Epithelial cell of proximal tubule (primary cell): ENCODE results near the gene TNK2. TPM values are rescaled to one million over a fixed set of nuclear protein-coding genes. Genes with fewer than 3 reads are reported as not detected.

ENCODE experiments used
- DNase-seq: peaks from one replicate; pipeline ENCODE4 v3.0.0-alpha.2; 2011; ENCODE audit warnings: low read depth
- H3K4me3 ChIP-seq: 2 replicates; pipeline ENCODE4 v1.5.1; 2011; ENCODE audit warnings: low read depth, mild to moderate bottlenecking, low read length
- total RNA-seq: library from RNA; depleted of rRNA; stranded (reverse); fragments of >200 nt; gene quantifications from 2 replicates; pipeline ENCODE4 v1.2.3, GENCODE V29; 2015
- TF ChIP-seq, protein P1 (sequence below): conservative IDR thresholded peaks from 2 replicates; pipeline ENCODE4 v1.5.1; 2012; ENCODE audit warnings: low read depth, mild to moderate bottlenecking, low read length

The TNK2 gene
- total RNA-seq, 1 donor from 2014 or later, result 21.0 TPM

DNA sequence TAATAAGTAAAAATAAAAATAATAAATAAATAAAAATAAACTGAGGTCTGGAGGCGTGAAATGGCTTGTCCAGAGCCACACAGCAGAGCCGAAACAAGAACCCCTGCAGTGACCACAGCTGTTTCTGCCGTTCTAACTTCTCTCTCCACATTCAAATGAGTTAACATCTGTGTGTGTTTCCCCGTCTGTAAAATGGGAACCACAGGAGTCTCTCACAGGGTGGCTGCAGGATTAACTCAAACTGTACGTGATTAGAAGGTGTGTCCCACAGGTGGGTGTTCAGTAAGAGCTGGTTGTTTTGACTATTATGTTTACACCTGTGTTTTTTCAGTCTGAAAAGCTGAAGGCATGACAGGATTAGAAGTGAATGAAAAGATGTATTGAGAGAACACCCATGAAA, 69.6 kb downstream of the TNK2 start:
- TF ChIP-seq, protein P1, sequence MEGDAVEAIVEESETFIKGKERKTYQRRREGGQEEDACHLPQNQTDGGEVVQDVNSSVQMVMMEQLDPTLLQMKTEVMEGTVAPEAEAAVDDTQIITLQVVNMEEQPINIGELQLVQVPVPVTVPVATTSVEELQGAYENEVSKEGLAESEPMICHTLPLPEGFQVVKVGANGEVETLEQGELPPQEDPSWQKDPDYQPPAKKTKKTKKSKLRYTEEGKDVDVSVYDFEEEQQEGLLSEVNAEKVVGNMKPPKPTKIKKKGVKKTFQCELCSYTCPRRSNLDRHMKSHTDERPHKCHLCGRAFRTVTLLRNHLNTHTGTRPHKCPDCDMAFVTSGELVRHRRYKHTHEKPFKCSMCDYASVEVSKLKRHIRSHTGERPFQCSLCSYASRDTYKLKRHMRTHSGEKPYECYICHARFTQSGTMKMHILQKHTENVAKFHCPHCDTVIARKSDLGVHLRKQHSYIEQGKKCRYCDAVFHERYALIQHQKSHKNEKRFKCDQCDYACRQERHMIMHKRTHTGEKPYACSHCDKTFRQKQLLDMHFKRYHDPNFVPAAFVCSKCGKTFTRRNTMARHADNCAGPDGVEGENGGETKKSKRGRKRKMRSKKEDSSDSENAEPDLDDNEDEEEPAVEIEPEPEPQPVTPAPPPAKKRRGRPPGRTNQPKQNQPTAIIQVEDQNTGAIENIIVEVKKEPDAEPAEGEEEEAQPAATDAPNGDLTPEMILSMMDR, result no peak
- H3K4me3 ChIP-seq, result no peak overlapping the region
- no peak for DNase-seq

DNA sequence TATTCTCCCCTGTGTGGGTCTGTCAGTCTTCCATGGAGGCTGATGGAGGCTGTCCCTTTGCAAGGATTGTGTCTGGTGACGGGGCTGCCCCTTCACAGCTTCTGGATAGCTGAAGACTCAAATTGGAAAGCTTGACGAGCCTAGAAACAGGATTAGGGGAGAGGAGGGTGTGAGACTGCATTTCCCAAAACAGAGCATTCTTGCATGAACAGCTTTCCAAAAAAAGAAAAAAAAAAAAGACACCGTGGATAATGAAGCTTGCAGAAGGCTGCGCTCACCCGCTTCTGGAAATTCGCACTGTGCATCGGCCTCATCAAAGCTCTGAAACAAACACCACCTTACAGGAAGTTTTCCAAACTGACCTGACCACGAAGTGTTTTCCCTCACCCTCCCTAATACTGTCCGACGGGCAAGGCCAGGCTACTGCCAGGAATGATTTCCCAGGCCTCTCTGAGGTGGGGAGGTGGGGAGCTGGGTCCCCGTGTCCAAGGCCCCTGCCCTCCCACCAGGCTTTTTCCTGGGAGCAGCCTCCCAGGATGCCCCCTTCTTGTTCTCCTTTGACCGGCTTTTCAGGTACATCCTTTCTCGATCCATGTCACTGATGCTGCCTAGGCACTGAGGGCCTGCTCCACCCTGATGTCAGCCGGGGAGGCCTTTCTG, 71.7 kb downstream of the TNK2 start:
- no peak overlapping the region for H3K4me3 ChIP-seq
- TF ChIP-seq, protein P1, result no peak
- DNase-seq, result no peak

- H3K4me3 ChIP-seq, result no peak overlapping the region
- no peak for DNase-seq
- TF ChIP-seq, protein P1, result no peak
Measured at GRCh38 chr3:195835791-195836190, 72.6 kb downstream of the TNK2 start.

DNA sequence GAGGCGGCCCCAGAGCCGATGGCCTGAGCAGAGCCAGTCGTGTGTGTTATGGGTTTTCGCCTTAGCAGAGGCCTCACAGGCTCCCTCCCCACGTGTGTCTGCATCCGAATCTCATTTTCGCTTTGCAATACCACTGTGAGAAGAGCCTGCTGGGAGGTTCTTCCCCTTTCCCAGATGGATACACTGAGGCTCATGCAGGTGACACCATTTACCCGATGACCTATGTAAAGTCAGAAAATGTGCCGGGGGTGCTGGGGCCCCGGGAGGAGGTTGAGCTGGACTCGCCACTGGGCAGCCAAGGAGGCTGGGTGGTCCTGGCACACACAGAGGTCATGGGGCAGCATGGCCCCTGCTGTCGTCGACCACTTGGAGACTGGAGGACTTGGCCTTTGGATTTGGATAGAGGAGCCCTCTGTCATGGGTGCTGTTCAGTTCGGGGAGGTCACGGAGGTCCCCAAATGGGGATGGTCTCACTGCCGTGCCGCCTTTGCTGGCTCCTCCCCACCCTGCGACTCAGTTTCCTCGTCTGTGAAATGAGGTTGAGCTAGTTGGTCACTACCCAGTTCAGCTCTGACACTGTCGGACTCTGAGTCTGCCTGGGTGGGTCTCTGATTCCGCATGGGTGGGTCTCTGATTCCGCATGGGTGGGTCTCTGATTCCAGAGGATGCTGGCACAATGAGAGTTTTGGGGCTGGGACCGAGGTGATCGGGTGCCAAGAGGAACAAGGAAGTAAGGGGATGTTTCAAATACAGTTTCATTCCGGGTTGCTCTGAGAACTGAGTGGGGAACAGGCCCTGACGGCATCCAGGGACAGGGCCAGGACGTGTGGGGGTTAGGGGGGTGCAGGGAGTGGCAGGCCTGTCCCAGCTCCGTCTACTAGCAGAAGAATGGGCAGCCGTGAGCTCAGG, 73.4 kb downstream of the TNK2 start:
- TF ChIP-seq, protein P1, result no peak

DNA sequence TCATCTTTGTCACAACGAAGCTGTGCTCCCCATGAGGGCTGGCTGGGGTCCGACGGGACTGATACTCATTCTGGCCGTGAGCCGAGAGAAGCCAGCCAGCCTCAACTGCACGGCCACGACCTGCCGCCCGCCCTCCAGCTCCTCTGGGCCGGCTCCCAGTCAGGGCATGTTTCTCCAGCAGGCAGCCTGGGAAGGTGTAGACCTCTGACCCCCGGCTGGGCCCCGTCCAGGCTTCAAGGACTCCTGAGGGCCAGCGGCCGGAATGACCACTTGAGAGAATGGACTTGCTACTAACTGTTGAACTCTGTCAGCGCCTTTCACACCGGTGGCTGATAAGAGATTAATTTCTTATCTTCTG, 78.5 kb downstream of the TNK2 start:
- TF ChIP-seq, protein P1, result no peak
- no peak for DNase-seq
- no peak overlapping the region for H3K4me3 ChIP-seq

More for the DNA sequence above, 73.4 kb downstream of the TNK2 start:
- H3K4me3 ChIP-seq, result no peak overlapping the region
- no peak for DNase-seq

GRCh38 chr3:195828762-195829161, 79.6 kb downstream of the TNK2 start:
- DNase-seq, result no peak
- TF ChIP-seq, protein P1, result no peak
- no peak overlapping the region for H3K4me3 ChIP-seq
